ENCODE measurements around the gene METTL18. TPM values are rescaled to one million over a fixed set of nuclear protein-coding genes. Genes with fewer than 3 reads are reported as not detected.

Gene METTL18
- total RNA-seq, 1 experiment from 2014 or later: 7.3 TPM

DNA sequence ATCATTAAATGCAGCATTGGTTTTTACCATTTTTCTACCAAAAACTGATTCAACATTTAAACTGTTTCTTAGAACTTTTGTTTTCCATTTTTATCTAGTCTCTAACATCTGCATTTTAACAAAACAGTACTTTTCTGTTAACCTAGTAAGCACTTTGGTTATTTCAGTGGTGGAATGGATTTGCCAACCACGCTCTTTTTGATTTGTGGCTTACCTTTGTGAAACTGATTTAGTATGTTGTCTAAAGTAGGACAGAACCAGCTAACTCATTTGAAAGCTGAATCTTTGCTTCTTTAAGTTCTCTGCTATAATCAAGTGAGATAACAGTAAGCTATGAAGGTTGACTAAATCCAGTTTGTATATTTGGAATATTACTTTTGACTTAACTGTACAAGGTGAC lies 41.5 kb upstream of the METTL18 start:
- Histone ChIP-seq H3K4me2 (ENCODE audit: low read length) (no peak overlapping the region), H3F3A (ENCODE audit: low read length, unreplicated experiment) (no peaks in the 10 kb centered on the region), H4K20me1 (ENCODE audit: low read length) (0 out of 2 replicates have a peak, but pooled peaks cover 6% of the 10 kb centered on the region), H3K9me3 (ENCODE audit: low read length) (no peaks in the 10 kb centered on the region), H3K4me3 (ENCODE audit: low read length) (no peak overlapping the region), H3K4me1 (ENCODE audit: insufficient read depth, low read length) (no peaks in the 10 kb centered on the region), H3K36me3 (ENCODE audit: low read depth, low read length) (peaks cover 10% of the 10 kb centered on the region; the same call in 1 of the 2 replicates), H3K9ac (ENCODE audit: low read length) (no peak overlapping the region), H3K27me3 (ENCODE audit: low read length) (no peaks in the 10 kb centered on the region), H3K9me2 (replicated peaks; ENCODE audit: low read length) (no peaks in the 10 kb centered on the region), H3K79me2 (ENCODE audit: low read length) (0 out of 2 replicates have a peak, but pooled peaks cover 9% of the 10 kb centered on the region), H2AFZ (ENCODE audit: low read length) (no peak overlapping the region), H3K27ac (ENCODE audit: low read length) (no peak overlapping the region)
- ChIA-PET POLR2A (ENCODE audit: unreplicated experiment) (interaction anchor here (0.5 kb wide), 1 partner anchor 350 kb away, joined by 3 read pairs; the partner anchor contains the start of gene SLC19A2), CTCF (interaction anchor here (0.5 kb wide), 1 partner anchor 29 kb away, joined by 3 read pairs; no protein-coding TSS in a partner anchor)
- DNase-seq: no peak
- no TSS peak for BruUV-seq (replicated peaks)
- intact Hi-C loops (cut with micrococcal nuclease): no loop called here
- TF ChIP-seq, protein P1, sequence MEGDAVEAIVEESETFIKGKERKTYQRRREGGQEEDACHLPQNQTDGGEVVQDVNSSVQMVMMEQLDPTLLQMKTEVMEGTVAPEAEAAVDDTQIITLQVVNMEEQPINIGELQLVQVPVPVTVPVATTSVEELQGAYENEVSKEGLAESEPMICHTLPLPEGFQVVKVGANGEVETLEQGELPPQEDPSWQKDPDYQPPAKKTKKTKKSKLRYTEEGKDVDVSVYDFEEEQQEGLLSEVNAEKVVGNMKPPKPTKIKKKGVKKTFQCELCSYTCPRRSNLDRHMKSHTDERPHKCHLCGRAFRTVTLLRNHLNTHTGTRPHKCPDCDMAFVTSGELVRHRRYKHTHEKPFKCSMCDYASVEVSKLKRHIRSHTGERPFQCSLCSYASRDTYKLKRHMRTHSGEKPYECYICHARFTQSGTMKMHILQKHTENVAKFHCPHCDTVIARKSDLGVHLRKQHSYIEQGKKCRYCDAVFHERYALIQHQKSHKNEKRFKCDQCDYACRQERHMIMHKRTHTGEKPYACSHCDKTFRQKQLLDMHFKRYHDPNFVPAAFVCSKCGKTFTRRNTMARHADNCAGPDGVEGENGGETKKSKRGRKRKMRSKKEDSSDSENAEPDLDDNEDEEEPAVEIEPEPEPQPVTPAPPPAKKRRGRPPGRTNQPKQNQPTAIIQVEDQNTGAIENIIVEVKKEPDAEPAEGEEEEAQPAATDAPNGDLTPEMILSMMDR (conservative IDR thresholded peaks at IDR 0.05; ENCODE audit: low read depth, low read length): no peak
- TF ChIP-seq EZH2phosphoT487 (IDR thresholded peaks at IDR 0.05; ENCODE audit: borderline replicate concordance, low read length) (no peak), EZH2 (IDR thresholded peaks at IDR 0.05; ENCODE audit: low read length, unreplicated experiment) (no peak)
- ATAC-seq: no peak

DNA sequence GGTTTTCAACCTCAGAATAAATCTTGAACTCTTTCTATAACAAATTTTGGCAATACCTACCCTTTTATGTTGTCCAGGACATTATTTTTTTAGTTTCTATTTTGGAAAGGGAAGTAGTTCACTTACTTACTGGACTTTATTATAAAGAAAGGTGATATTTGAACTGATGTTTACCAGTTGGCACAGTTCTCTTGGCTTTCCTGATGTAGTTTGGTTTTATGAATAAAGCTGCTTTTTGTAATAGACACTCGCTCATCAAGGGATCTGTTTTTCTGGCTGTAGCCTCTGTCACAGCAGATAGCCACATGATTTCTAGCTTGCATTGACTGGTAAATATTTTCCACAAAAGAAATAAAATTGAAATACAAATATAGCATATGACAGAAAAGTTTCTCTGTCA lies 40.9 kb upstream of the METTL18 start:
- H3K4me1 ChIP-seq (ENCODE audit: insufficient read depth, low read length): no peaks in the 10 kb centered on the region
- ChIA-PET POLR2A (ENCODE audit: unreplicated experiment) (interaction anchor here (0.5 kb wide), 1 partner anchor 350 kb away, joined by 3 read pairs; the partner anchor contains the start of gene SLC19A2), CTCF (interaction anchor here (0.5 kb wide), 1 partner anchor 28 kb away, joined by 3 read pairs; no protein-coding TSS in a partner anchor)
- 0 out of 2 replicates have a peak, but pooled peaks cover 3% of the 10 kb centered on the region for H3K79me2 ChIP-seq (ENCODE audit: low read length)
- DNase-seq (no peak), ATAC-seq (no peak)
- H3K36me3 ChIP-seq (ENCODE audit: low read depth, low read length): peaks cover 16% of the 10 kb centered on the region; the same call in 1 of the 2 replicates
- no peak overlapping the region for H3K9ac ChIP-seq (ENCODE audit: low read length)
- H3K4me3 ChIP-seq (ENCODE audit: low read length): no peak overlapping the region
- H3K4me2 ChIP-seq (ENCODE audit: low read length): no peak overlapping the region
- no peak overlapping the region for H3K27ac ChIP-seq (ENCODE audit: low read length)
- intact Hi-C loops (cut with micrococcal nuclease): no loop called here
- H2AFZ ChIP-seq (ENCODE audit: low read length): no peak overlapping the region
- no TSS peak for BruUV-seq (replicated peaks)
- no peaks in the 10 kb centered on the region for H3F3A ChIP-seq (ENCODE audit: low read length, unreplicated experiment)
- no peaks in the 10 kb centered on the region for H3K9me2 ChIP-seq (replicated peaks; ENCODE audit: low read length)
- no peaks in the 10 kb centered on the region for H3K9me3 ChIP-seq (ENCODE audit: low read length)
- H4K20me1 ChIP-seq (ENCODE audit: low read length): 0 out of 2 replicates have a peak, but pooled peaks cover 6% of the 10 kb centered on the region
- TF ChIP-seq EZH2 (IDR thresholded peaks at IDR 0.05; ENCODE audit: low read length, unreplicated experiment) (no peak), EZH2phosphoT487 (IDR thresholded peaks at IDR 0.05; ENCODE audit: borderline replicate concordance, low read length) (no peak)
- TF ChIP-seq, protein P1 (conservative IDR thresholded peaks at IDR 0.05; ENCODE audit: low read depth, low read length): no peak
- H3K27me3 ChIP-seq (ENCODE audit: low read length): no peaks in the 10 kb centered on the region

DNA sequence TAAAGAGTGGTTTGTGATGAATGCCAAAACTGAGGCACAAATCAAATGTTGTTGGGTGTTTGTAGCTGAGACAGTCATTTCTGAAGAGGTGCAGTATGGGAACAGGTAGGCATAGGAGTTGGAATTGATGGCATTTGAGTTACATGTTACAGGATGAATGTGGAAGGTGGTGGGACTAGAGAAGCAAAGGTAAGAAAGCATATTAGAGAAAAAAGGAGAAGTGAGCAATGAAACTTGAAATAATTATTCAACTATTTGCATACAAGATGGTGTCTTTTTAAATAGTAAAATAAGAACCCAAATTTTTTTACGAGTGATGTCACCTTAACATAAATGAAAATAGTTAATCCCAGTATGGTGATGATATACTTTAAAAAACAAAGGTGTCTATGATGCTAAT lies 40.2 kb upstream of the METTL18 start:
- intact Hi-C loops (cut with micrococcal nuclease): no loop called here
- no peak overlapping the region for H3K9ac ChIP-seq (ENCODE audit: low read length)
- no peaks in the 10 kb centered on the region for H3K4me1 ChIP-seq (ENCODE audit: insufficient read depth, low read length)
- H4K20me1 ChIP-seq (ENCODE audit: low read length): 0 out of 2 replicates have a peak, but pooled peaks cover 6% of the 10 kb centered on the region
- H2AFZ ChIP-seq (ENCODE audit: low read length): no peak overlapping the region
- no peaks in the 10 kb centered on the region for H3F3A ChIP-seq (ENCODE audit: low read length, unreplicated experiment)
- POLR2A ChIA-PET (ENCODE audit: unreplicated experiment): no interaction called here
- H3K36me3 ChIP-seq (ENCODE audit: low read depth, low read length): peaks cover 21% of the 10 kb centered on the region
- H3K79me2 ChIP-seq (ENCODE audit: low read length): 0 out of 2 replicates have a peak, but pooled peaks cover 6% of the 10 kb centered on the region
- H3K4me2 ChIP-seq (ENCODE audit: low read length): no peak overlapping the region
- ATAC-seq (no peak), DNase-seq (no peak)
- H3K9me3 ChIP-seq (ENCODE audit: low read length): no peaks in the 10 kb centered on the region
- CTCF ChIA-PET: no interaction called here
- no peak overlapping the region for H3K4me3 ChIP-seq (ENCODE audit: low read length)
- H3K9me2 ChIP-seq (replicated peaks; ENCODE audit: low read length): no peaks in the 10 kb centered on the region
- TF ChIP-seq EZH2phosphoT487 (IDR thresholded peaks at IDR 0.05; ENCODE audit: borderline replicate concordance, low read length): no peak
- TF ChIP-seq, protein P1 (conservative IDR thresholded peaks at IDR 0.05; ENCODE audit: low read depth, low read length): no peak
- TF ChIP-seq EZH2 (IDR thresholded peaks at IDR 0.05; ENCODE audit: low read length, unreplicated experiment): no peak
- no peak overlapping the region for H3K27ac ChIP-seq (ENCODE audit: low read length)
- BruUV-seq (replicated peaks): no TSS peak
- no peaks in the 10 kb centered on the region for H3K27me3 ChIP-seq (ENCODE audit: low read length)
